ENCODE measurements around the gene TBX2.

DNA sequence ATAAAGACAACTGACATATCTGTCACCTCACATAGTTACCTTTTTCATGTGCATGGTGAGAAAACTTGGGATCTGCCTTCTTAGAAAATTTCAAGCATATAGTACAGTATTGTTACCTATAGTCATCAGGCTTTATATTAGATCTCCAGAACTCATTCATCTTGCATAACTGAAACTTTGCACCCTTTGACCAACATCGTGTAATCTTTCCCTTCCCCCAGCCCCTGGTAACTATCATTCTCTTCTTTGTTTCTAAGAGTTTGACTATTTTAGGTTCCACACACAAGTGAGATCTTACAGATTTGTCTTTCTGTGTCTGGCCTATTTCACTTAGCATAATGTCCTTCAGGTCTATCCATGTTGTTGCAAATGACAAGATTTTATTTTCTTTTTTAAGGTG is 29.6 kb downstream of the TBX2 start:
- no peak for TF ChIP-seq POLR2A (IDR thresholded peaks at IDR 0.05)
- TF ChIP-seq, protein P1, sequence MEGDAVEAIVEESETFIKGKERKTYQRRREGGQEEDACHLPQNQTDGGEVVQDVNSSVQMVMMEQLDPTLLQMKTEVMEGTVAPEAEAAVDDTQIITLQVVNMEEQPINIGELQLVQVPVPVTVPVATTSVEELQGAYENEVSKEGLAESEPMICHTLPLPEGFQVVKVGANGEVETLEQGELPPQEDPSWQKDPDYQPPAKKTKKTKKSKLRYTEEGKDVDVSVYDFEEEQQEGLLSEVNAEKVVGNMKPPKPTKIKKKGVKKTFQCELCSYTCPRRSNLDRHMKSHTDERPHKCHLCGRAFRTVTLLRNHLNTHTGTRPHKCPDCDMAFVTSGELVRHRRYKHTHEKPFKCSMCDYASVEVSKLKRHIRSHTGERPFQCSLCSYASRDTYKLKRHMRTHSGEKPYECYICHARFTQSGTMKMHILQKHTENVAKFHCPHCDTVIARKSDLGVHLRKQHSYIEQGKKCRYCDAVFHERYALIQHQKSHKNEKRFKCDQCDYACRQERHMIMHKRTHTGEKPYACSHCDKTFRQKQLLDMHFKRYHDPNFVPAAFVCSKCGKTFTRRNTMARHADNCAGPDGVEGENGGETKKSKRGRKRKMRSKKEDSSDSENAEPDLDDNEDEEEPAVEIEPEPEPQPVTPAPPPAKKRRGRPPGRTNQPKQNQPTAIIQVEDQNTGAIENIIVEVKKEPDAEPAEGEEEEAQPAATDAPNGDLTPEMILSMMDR (IDR thresholded peaks at IDR 0.05): no peak

All from adrenal gland (tissue), 5 donors.